Fibroblast of skin of abdomen (primary cell): ENCODE measurements around the gene LARP4B.
A peak's percentile ranks its signal among the peaks of the same experiment; 100 is the strongest.
"Not testable (repeated sequence)": the region's sequence is repeated elsewhere in the genome, so short reads cannot be mapped to it uniquely, and the experiment has no call there.

Experiments
- DNase-seq: peaks from one replicate; pipeline ENCODE4 v3.0.0-alpha.2; 2013

The LARP4B gene

GRCh38 chr10:958106-958505 lies 26.6 kb upstream of the LARP4B start:
- DNase-seq: no peak

GRCh38 chr10:955820-956217 lies 24.3 kb upstream of the LARP4B start:
- DNase-seq: no peak

GRCh38 chr10:955127-955819 lies 23.8 kb upstream of the LARP4B start:
- no peak for DNase-seq

- no peak for DNase-seq
These were observed 22.9 kb upstream of the LARP4B start for GRCh38 chr10:954396-954795.

GRCh38 chr10:953836-954235 lies 22.3 kb upstream of the LARP4B start:
- no peak for DNase-seq

GRCh38 chr10:949446-949845 lies 17.9 kb upstream of the LARP4B start:
- DNase-seq: no peak

- no peak for DNase-seq
These were observed 16.8 kb upstream of the LARP4B start for GRCh38 chr10:948347-948746.

GRCh38 chr10:947881-948280 lies 16.4 kb upstream of the LARP4B start:
- DNase-seq: no peak

- no peak for DNase-seq
These were observed 15.5 kb upstream of the LARP4B start for GRCh38 chr10:947051-947450.

- no peak for DNase-seq
These were observed 14.3 kb upstream of the LARP4B start for GRCh38 chr10:945778-946177.

- DNase-seq: peak; percentile 49
These were observed 12.7 kb upstream of the LARP4B start for GRCh38 chr10:944034-944831.

- no peak for DNase-seq
These were observed 12.0 kb upstream of the LARP4B start for GRCh38 chr10:943334-944033.

- no peak for DNase-seq
These were observed 7.6 kb upstream of the LARP4B start for GRCh38 chr10:938941-939678.

GRCh38 chr10:934746-935406 lies 3.4 kb upstream of the LARP4B start:
- no peak for DNase-seq

- DNase-seq: not testable (repeated sequence)
These were observed 2.7 kb upstream of the LARP4B start for GRCh38 chr10:934165-934564.

GRCh38 chr10:932589-932988 lies 1.1 kb upstream of the LARP4B start:
- no peak for DNase-seq

- DNase-seq: peak; percentile 14
These were observed 730 bp downstream of the LARP4B start for GRCh38 chr10:930625-931325.

- no peak for DNase-seq
These were observed 1.4 kb downstream of the LARP4B start for GRCh38 chr10:929960-930624.

- no peak for DNase-seq
These were observed 4.4 kb downstream of the LARP4B start for GRCh38 chr10:927131-927530.

GRCh38 chr10:926075-926698 lies 5.3 kb downstream of the LARP4B start:
- DNase-seq: no peak

GRCh38 chr10:924524-924859 lies 7.0 kb downstream of the LARP4B start:
- DNase-seq: no peak
